Cardiac fibroblast (primary cell): ENCODE results near the gene LACTBL1.

Source experiments
- DNase-seq, 2 donors: peaks; one replicate each; pipeline versions ENCODE4 v3.0.0 to v3.0.0-alpha.2; 2010; ENCODE audit warnings: low read depth in 2 of 2
- H3K4me3 ChIP-seq, 2 donors: replicated peaks in 1 of 2; 1 replicate in 1 of 2; 2 replicates in 1 of 2; pipeline ENCODE4 v1.5.1; 2011; ENCODE audit warnings: low read depth in 2 of 2, low read length in 2 of 2, mild to moderate bottlenecking in 2 of 2, moderate library complexity in 1 of 2
- TF ChIP-seq, protein P1 (sequence below): IDR thresholded peaks from one replicate; pipeline ENCODE4 v1.5.1; 2011; ENCODE audit warnings: low read depth, mild to moderate bottlenecking, low read length, inconsistent platforms

Gene LACTBL1

DNA sequence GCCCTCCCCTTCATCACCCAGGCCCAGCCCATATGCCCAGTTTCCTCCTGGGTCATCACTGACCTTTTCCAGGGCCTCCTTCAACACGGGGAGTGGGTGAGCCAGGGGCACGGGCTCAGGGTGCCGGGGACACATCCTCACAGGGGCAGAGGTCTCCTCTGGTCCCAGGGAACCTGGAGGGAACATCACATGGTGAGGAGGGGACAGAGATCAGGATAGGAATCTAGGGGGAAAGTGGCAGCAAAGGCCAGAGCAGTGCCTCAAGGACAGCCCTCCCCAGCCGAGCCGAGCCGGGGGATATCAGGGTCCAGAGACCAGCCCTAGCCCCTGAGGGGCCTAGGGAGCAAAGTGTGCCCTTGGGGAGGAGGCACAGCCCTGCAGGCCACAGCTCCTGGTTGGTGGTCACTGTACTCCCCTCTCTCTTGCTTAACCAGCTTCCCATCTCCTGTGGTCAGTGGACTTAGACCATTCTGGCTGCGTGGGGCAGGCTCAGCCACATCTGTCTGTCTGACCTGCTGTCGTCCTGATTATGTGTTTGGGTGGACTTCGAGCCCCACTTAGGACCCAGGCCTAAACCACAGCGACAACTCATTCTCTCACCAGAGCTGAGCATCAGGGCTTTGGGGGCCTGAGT is 9.5 kb downstream of the LACTBL1 start:
- H3K4me3 ChIP-seq, result no peak overlapping the region
- TF ChIP-seq, protein P1, sequence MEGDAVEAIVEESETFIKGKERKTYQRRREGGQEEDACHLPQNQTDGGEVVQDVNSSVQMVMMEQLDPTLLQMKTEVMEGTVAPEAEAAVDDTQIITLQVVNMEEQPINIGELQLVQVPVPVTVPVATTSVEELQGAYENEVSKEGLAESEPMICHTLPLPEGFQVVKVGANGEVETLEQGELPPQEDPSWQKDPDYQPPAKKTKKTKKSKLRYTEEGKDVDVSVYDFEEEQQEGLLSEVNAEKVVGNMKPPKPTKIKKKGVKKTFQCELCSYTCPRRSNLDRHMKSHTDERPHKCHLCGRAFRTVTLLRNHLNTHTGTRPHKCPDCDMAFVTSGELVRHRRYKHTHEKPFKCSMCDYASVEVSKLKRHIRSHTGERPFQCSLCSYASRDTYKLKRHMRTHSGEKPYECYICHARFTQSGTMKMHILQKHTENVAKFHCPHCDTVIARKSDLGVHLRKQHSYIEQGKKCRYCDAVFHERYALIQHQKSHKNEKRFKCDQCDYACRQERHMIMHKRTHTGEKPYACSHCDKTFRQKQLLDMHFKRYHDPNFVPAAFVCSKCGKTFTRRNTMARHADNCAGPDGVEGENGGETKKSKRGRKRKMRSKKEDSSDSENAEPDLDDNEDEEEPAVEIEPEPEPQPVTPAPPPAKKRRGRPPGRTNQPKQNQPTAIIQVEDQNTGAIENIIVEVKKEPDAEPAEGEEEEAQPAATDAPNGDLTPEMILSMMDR, result no peak
- DNase-seq, result no peak

DNA sequence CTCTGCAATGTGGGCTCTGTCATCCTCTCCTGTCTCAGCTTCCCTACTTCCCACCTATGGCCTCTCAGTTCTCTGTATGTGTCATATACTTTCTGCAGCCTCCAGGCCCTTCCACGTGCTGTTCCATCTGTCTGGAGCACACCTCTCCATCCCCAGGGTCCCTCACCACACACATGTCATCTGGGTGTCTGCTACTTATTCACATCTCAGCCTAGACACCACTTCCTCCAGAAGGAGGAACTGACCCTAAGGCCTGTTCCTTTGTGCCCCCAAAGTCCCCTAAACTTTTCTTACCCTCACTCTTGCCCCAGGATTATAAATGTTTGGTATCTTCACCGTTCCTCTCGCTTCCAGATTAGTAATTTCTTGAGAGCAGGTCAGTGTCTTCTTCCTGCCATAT is 10.1 kb downstream of the LACTBL1 start:
- DNase-seq, result no peak
- no peak overlapping the region for H3K4me3 ChIP-seq
- TF ChIP-seq, protein P1, result no peak

DNA sequence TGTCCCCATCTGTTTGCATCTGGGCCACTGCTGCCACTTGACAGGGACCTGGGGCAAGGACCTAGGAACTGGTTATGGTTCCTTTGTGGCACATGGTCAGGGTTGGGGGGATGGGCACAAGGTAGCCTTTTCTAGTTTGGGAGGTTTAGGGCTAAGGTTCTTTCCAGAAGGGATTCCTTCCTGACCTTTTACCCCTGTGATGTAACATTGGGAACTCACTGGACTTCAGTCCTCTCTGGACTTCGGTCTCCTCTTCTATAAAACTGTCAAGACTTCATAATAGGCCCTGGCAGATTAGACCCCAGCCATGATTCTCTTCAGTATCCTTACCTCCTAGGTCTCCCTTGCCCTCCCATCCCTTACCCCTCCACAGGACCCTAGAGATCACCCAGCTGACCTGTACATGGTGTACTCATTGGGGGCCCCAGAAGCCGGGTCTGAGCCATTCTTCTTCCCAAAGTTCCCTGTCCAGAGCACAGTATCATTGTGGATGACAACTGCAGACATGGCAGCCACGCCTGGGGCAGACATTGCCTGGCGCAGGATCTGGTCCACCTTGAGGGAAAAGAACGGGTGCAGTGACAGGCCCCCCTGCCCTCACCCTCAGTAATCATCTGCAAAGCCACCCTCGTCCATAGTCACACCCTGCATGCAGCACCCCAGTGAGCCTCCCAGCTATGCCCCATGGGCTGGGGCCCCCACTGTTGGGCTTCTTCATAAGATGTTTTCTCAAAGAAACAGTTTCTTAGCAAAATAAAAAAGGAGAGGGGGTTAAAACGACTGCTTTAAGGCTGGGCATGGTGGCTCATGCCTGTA is 12.9 kb downstream of the LACTBL1 start:
- TF ChIP-seq, protein P1, result no peak
- DNase-seq, result no peak
- no peak overlapping the region for H3K4me3 ChIP-seq

DNA sequence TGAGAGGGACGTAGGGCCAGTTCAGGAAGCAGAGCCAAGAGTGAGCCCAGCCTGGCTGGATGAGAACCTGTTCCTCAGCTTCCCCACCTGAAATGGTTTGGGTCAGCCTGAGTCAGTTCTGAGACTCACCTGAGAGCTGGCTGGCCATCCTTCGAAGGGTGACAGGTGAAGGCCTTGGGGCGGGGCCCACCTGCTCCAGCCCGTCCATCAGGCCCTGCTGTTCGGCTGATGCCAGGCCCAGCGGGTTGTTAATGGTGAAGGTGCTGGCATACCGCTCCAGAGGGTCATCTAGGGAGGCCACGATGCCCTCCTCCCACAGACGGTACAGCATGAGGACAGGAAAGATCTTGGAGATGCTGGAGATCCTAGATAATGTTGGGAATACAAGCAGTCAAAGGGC is 14.1 kb downstream of the LACTBL1 start:
- H3K4me3 ChIP-seq, result no peak overlapping the region
- DNase-seq, result no peak
- TF ChIP-seq, protein P1, result no peak

DNA sequence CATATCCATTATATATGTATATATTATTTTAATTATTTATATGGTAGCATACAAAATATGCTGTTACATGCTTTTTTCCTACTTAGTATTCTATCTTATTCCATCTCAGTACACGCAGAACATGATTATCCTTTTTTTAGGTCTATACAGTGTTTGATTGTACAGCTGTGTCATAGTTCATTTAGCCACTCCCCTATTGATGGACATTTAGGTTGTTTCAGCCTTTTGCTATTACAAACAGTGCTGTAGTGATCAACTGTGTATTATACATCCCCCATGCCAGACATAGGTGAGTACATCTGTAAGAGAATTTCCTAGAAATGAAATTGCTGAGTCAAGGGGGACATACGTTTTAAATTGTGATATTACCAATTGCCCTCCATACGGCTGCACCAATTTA is 15.6 kb downstream of the LACTBL1 start:
- H3K4me3 ChIP-seq, result no peak overlapping the region
- no peak for DNase-seq
- TF ChIP-seq, protein P1, result no peak

DNA sequence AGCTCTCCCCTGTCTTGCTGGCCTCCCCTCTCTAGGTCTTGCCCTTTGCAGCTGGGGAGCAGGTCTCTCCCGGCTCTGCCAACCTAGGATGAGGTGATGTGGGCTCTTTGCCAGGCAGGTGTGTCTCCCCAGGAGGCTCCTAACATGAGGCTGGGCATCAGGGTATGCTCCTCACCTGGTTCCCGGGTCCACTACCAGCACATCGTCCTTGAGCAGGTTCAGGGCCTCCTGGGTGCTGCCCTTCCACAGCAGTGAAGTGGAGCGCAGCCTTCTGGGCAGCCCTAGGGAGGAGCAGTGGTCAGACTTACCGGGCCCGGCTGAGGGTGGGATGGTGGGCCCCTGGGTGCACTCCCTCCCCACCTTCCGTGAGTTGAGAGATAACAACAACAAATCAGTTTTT is 17.5 kb downstream of the LACTBL1 start:
- TF ChIP-seq, protein P1, result no peak
- H3K4me3 ChIP-seq, result no peak overlapping the region

DNA sequence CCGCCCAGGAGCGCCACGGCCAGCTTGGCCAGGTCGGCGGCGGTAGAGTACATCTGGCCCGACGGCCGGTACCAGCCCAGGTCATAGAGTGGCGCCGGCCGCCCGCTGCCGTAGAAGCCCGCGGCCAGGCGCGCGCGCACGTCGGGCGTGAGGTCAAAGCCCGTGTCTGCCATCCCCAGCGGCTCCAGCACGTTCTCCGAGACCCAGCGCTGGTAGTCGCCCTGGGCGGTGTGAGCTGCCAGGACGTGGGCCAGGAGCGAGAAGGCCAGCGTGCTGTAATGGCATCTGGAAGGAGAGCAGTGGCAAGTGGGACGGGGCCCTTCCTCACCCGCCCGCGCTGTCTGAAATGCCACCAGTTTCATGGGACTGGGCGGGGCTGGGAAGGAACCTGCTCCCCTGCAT is 18.9 kb downstream of the LACTBL1 start:
- DNase-seq, result no peak
- TF ChIP-seq, protein P1, result no peak
- no peak overlapping the region for H3K4me3 ChIP-seq

More for the DNA sequence above, 17.5 kb downstream of the LACTBL1 start:
- no peak for DNase-seq
